WTC11 (cell line): Measurements from ENCODE around the gene CASR. TPM values are rescaled to one million over a fixed set of nuclear protein-coding genes. Genes with fewer than 3 reads are reported as not detected.

ENCODE experiments used
- ATAC-seq: fragments of 200-7000 bp; cut with Tn5 transposase; 2 replicates; pipeline ENCODE4 v1.10.0; 2021; ENCODE audit warnings: mild to moderate bottlenecking, moderate library complexity
- CTCF ChIA-PET: fragments of 300-600 bp; sonication (Branson Sonifier 250); formaldehyde crosslinking; loops from one replicate; lab custom pipeline; 2021; ENCODE audit warnings: antibody characterized with exemption; lab: Charles Lee
- POLR2A ChIA-PET: fragments of 350-600 bp; sonication (Branson Sonifier 250); formaldehyde crosslinking; loops from one replicate; lab custom pipeline; 2021; ENCODE audit warnings: antibody characterized with exemption; lab: Charles Lee
- DNase-seq: peaks from one replicate; pipeline ENCODE4 v3.0.0; 2021; ENCODE audit warnings: low spot score
- H3K27ac Mint-ChIP-seq: 2 replicates; pipeline ENCODE4 v1.8.0; 2021; ENCODE audit warnings: mixed read lengths
- H3K27me3 Mint-ChIP-seq: 2 replicates; pipeline ENCODE4 v1.8.0; 2021; ENCODE audit warnings: low read depth, mild to moderate bottlenecking, moderate library complexity, mixed read lengths
- H3K36me3 Mint-ChIP-seq: 2 replicates; pipeline ENCODE4 v1.8.0; 2021; ENCODE audit warnings: mixed read lengths
- H3K4me1 Mint-ChIP-seq: 2 replicates; pipeline ENCODE4 v1.8.0; 2022; ENCODE audit warnings: mixed read lengths
- H3K4me3 Mint-ChIP-seq: 2 replicates; pipeline ENCODE4 v1.8.0; 2021; ENCODE audit warnings: mild to moderate bottlenecking, moderate library complexity, mixed read lengths
- H3K9me3 Mint-ChIP-seq: 2 replicates; pipeline ENCODE4 v1.8.0; 2021; ENCODE audit warnings: mixed read lengths
- ATF1 ChIP-seq: sonication (generic); formaldehyde crosslinking; IDR thresholded peaks from 2 replicates; pipeline ENCODE4 v1.8.1; 2023; ENCODE audit warnings: mild to moderate bottlenecking, moderate library complexity, missing genetic modification reagents
- ATF3 ChIP-seq: sonication (generic); formaldehyde crosslinking; conservative IDR thresholded peaks from 2 replicates; pipeline ENCODE4 v1.8.1; 2022; ENCODE audit warnings: mild to moderate bottlenecking, missing genetic modification reagents
- ATF6 ChIP-seq: sonication (generic); formaldehyde crosslinking; IDR thresholded peaks from 2 replicates; pipeline ENCODE4 v1.8.1; 2023; ENCODE audit warnings: mild to moderate bottlenecking, missing genetic modification reagents
- CDX4 ChIP-seq: fragments of 250-450 bp; sonication (Bioruptor Pico); IDR thresholded peaks from 2 replicates; pipeline ENCODE4 v1.9.0; 2021; ENCODE audit warnings: moderate library complexity, mild to moderate bottlenecking, inconsistent platforms, borderline replicate concordance
- EMX1 ChIP-seq: fragments of 250-450 bp; sonication (Bioruptor Pico); IDR thresholded peaks from 2 replicates; pipeline ENCODE4 v1.8.0; 2021; ENCODE audit warnings: mild to moderate bottlenecking
- ETV6 ChIP-seq: sonication (generic); formaldehyde crosslinking; IDR thresholded peaks from 2 replicates; pipeline ENCODE4 v1.8.1; 2022; ENCODE audit warnings: mild to moderate bottlenecking, missing genetic modification reagents
- GABPB1 ChIP-seq: sonication (generic); formaldehyde crosslinking; IDR thresholded peaks from 2 replicates; pipeline ENCODE4 v1.8.1; 2023; ENCODE audit warnings: mild to moderate bottlenecking, missing genetic modification reagents
- GRHL2 ChIP-seq: fragments of 250-450 bp; sonication (Bioruptor Pico); IDR thresholded peaks from 2 replicates; pipeline ENCODE4 v1.8.0; 2022; ENCODE audit warnings: mild to moderate bottlenecking, moderate library complexity; ENCODE audit not compliant: insufficient replicate concordance, severe bottlenecking
- JAZF1 ChIP-seq: fragments of 250-450 bp; sonication (Bioruptor Pico); IDR thresholded peaks from 2 replicates; pipeline ENCODE4 v1.9.0; 2021; ENCODE audit warnings: moderate library complexity, mild to moderate bottlenecking, inconsistent platforms
- JUN ChIP-seq: sonication (generic); formaldehyde crosslinking; IDR thresholded peaks from 2 replicates; pipeline ENCODE4 v1.8.0; 2023; ENCODE audit warnings: mild to moderate bottlenecking, missing genetic modification reagents
- KAT7 ChIP-seq: sonication (generic); formaldehyde crosslinking; IDR thresholded peaks from 2 replicates; pipeline ENCODE4 v1.8.1; 2023; ENCODE audit warnings: missing genetic modification reagents, mild to moderate bottlenecking, borderline replicate concordance
- MLX ChIP-seq: sonication (generic); formaldehyde crosslinking; IDR thresholded peaks from 2 replicates; pipeline ENCODE4 v1.8.1; 2023; ENCODE audit warnings: mild to moderate bottlenecking, missing genetic modification reagents, moderate library complexity
- MYBL2 ChIP-seq: sonication (generic); formaldehyde crosslinking; IDR thresholded peaks from 2 replicates; pipeline ENCODE4 v1.8.1; 2023; ENCODE audit warnings: mild to moderate bottlenecking, moderate library complexity, missing genetic modification reagents
- NFATC4 ChIP-seq: fragments of 250-450 bp; sonication (Bioruptor Pico); IDR thresholded peaks from 2 replicates; pipeline ENCODE4 v1.9.0; 2021; ENCODE audit warnings: mild to moderate bottlenecking
- NFYB ChIP-seq: sonication (generic); formaldehyde crosslinking; conservative IDR thresholded peaks from 2 replicates; pipeline ENCODE4 v1.8.0; 2022; ENCODE audit warnings: low read depth, missing genetic modification reagents
- NR2C2 ChIP-seq: sonication (generic); formaldehyde crosslinking; IDR thresholded peaks from 2 replicates; pipeline ENCODE4 v1.8.0; 2022; ENCODE audit warnings: mild to moderate bottlenecking, missing genetic modification reagents
- PREB ChIP-seq: sonication (generic); formaldehyde crosslinking; IDR thresholded peaks from 2 replicates; pipeline ENCODE4 v1.8.1; 2022; ENCODE audit warnings: mild to moderate bottlenecking, missing genetic modification reagents, moderate library complexity, borderline replicate concordance
- RELA ChIP-seq: sonication (generic); formaldehyde crosslinking; IDR thresholded peaks from 2 replicates; pipeline ENCODE4 v1.8.1; 2022; ENCODE audit warnings: missing genetic modification reagents, mild to moderate bottlenecking, borderline replicate concordance
- RORB ChIP-seq: fragments of 250-450 bp; sonication (Bioruptor Pico); IDR thresholded peaks from 2 replicates; pipeline ENCODE4 v1.9.0; 2021; ENCODE audit warnings: mild to moderate bottlenecking
- USF1 ChIP-seq: sonication (generic); formaldehyde crosslinking; IDR thresholded peaks from 2 replicates; pipeline ENCODE4 v1.8.0; 2022; ENCODE audit warnings: mild to moderate bottlenecking, missing genetic modification reagents
- ZBTB43 ChIP-seq: sonication (generic); formaldehyde crosslinking; IDR thresholded peaks from 2 replicates; pipeline ENCODE4 v1.8.1; 2023; ENCODE audit warnings: mild to moderate bottlenecking, missing genetic modification reagents
- ZNF121 ChIP-seq: sonication (generic); formaldehyde crosslinking; IDR thresholded peaks from 2 replicates; pipeline ENCODE4 v1.8.0; 2023; ENCODE audit warnings: missing genetic modification reagents
- ZNF219 ChIP-seq: sonication (generic); formaldehyde crosslinking; IDR thresholded peaks from 2 replicates; pipeline ENCODE4 v1.8.0; 2023; ENCODE audit warnings: missing genetic modification reagents, mild to moderate bottlenecking, borderline replicate concordance
- ZNF232 ChIP-seq: sonication (generic); formaldehyde crosslinking; IDR thresholded peaks from 2 replicates; pipeline ENCODE4 v1.8.0; 2022; ENCODE audit warnings: mild to moderate bottlenecking, missing genetic modification reagents
- ZNF317 ChIP-seq: sonication (generic); formaldehyde crosslinking; IDR thresholded peaks from 2 replicates; pipeline ENCODE4 v1.8.1; 2023; ENCODE audit warnings: low read depth, mild to moderate bottlenecking, moderate library complexity, missing genetic modification reagents, borderline replicate concordance
- ZNF396 ChIP-seq: fragments of 250-450 bp; sonication (Bioruptor Pico); IDR thresholded peaks from 2 replicates; pipeline ENCODE4 v1.8.0; 2021; ENCODE audit warnings: mild to moderate bottlenecking, moderate library complexity, borderline replicate concordance
- ZNF416 ChIP-seq: fragments of 250-450 bp; sonication (Bioruptor Pico); IDR thresholded peaks from 2 replicates; pipeline ENCODE4 v1.9.0; 2021; ENCODE audit warnings: mild to moderate bottlenecking, inconsistent platforms
- ZNF425 ChIP-seq: fragments of 250-450 bp; sonication (Bioruptor Pico); conservative IDR thresholded peaks from 2 replicates; pipeline ENCODE4 v1.9.0; 2021; ENCODE audit warnings: mild to moderate bottlenecking
- ZNF671 ChIP-seq: fragments of 250-450 bp; sonication (Bioruptor Pico); IDR thresholded peaks from 2 replicates; pipeline ENCODE4 v1.8.0; 2021; ENCODE audit warnings: mild to moderate bottlenecking
- total RNA-seq: library from RNA; stranded (reverse); gene quantifications from 3 replicates; pipeline ENCODE4 v1.2.3, GENCODE V29; 2021

The CASR gene
- total RNA-seq, 1 experiment from 2014 or later, result 0.24 TPM

- POLR2A ChIA-PET, result no interaction called here
- H3K4me3 Mint-ChIP-seq, result no peak overlapping the region
- no peaks in the 10 kb centered on the region for H3K9me3 Mint-ChIP-seq
- H3K27me3 Mint-ChIP-seq, result peaks cover 5% of the 10 kb centered on the region
- no peak overlapping the region for H3K27ac Mint-ChIP-seq
- DNase-seq (peak; percentile 15), ATAC-seq (no peak)
- CTCF ChIA-PET, result no interaction called here
- no peaks in the 10 kb centered on the region for H3K36me3 Mint-ChIP-seq
- H3K4me1 Mint-ChIP-seq, result no peaks in the 10 kb centered on the region
- no peak for TF ChIP-seq CDX4
- no peak for TF ChIP-seq ZNF425 (CRISPR knock-in tag)
- TF ChIP-seq ETV6 (CRISPR knock-in tag), result no peak
- no peak for TF ChIP-seq NFYB (CRISPR knock-in tag)
- no peak for TF ChIP-seq GABPB1 (CRISPR knock-in tag)
- no peak for TF ChIP-seq ZNF121 (CRISPR knock-in tag)
- TF ChIP-seq PREB (CRISPR knock-in tag), result no peak
- no peak for TF ChIP-seq ZNF219 (CRISPR knock-in tag)
- TF ChIP-seq ZNF671 (CRISPR knock-in tag), result no peak
- TF ChIP-seq MYBL2, result no peak
- no peak for TF ChIP-seq RELA (CRISPR knock-in tag)
- TF ChIP-seq ZBTB43 (CRISPR knock-in tag), result no peak
- no peak for TF ChIP-seq ZNF232 (CRISPR knock-in tag)
- TF ChIP-seq NR2C2, result no peak
- TF ChIP-seq USF1 (CRISPR knock-in tag), result no peak
- TF ChIP-seq KAT7 (CRISPR knock-in tag), result no peak
- no peak for TF ChIP-seq JAZF1 (CRISPR knock-in tag)
These were observed 148.4 kb downstream of the CASR start for GRCh38 chr3:122331886-122332285.

GRCh38 chr3:122332551-122332950 lies 149.1 kb downstream of the CASR start:
- ChIA-PET POLR2A (no interaction called here), CTCF (interaction anchor here (1.4 kb wide), 1 partner anchor 26 kb away, joined by 3 read pairs; no protein-coding TSS in a partner anchor)
- Mint-ChIP-seq H3K9me3 (no peaks in the 10 kb centered on the region), H3K36me3 (no peaks in the 10 kb centered on the region), H3K27ac (no peak overlapping the region), H3K4me1 (no peaks in the 10 kb centered on the region), H3K27me3 (peaks cover 5% of the 10 kb centered on the region), H3K4me3 (no peak overlapping the region)
- DNase-seq, result no peak
- ATAC-seq, result no peak
- TF ChIP-seq RORB (CRISPR knock-in tag) (no peak), EMX1 (CRISPR knock-in tag) (no peak), GRHL2 (CRISPR knock-in tag) (no peak), ATF1 (CRISPR knock-in tag) (no peak), ATF6 (CRISPR knock-in tag) (no peak), NFATC4 (CRISPR knock-in tag) (no peak), MLX (no peak), JAZF1 (CRISPR knock-in tag) (no peak), ETV6 (CRISPR knock-in tag) (no peak), JUN (CRISPR knock-in tag) (no peak), ZNF317 (CRISPR knock-in tag) (no peak), ZNF396 (no peak), ZNF121 (CRISPR knock-in tag) (no peak), ZNF416 (CRISPR knock-in tag) (no peak), MYBL2 (no peak), ATF3 (no peak)
